ENCODE data around the gene NDUFA12.

GRCh38 chr12:94998326-94998725 lies 5.2 kb downstream of the NDUFA12 start:
- TF ChIP-seq ARNT (IDR thresholded peaks at IDR 0.05) (no peak), SP1 (IDR thresholded peaks at IDR 0.05) (no peak), PKNOX1 (IDR thresholded peaks at IDR 0.05) (no peak), ELF4 (IDR thresholded peaks at IDR 0.05) (no peak), ZNF384 (IDR thresholded peaks at IDR 0.05) (no peak), BHLHE40 (IDR thresholded peaks at IDR 0.05; ENCODE audit: borderline replicate concordance) (no peak), FOXA1 (IDR thresholded peaks at IDR 0.05) (no peak), FOXK2 (IDR thresholded peaks at IDR 0.05) (no peak), HDGF (IDR thresholded peaks at IDR 0.05; ENCODE audit: borderline replicate concordance) (no peak), CTBP1 (IDR thresholded peaks at IDR 0.05; ENCODE audit: borderline replicate concordance) (no peak)

All from HEK293T (cell line).